H9 (cell line): Measurements from ENCODE around the gene ZNF362. TPM values are rescaled to one million over a fixed set of nuclear protein-coding genes. Genes with fewer than 3 reads are reported as not detected.

Experiments used
- DNase-seq: peaks from one replicate; pipeline ENCODE4 v3.0.0-alpha.2; 2017
- H2AFZ ChIP-seq: one replicate; pipeline ENCODE4 v1.6.1; 2013; ENCODE audit warnings: mild to moderate bottlenecking, low read length, control low read depth, moderate library complexity
- H2AK5ac ChIP-seq: 2 replicates; pipeline ENCODE4 v1.6.1; 2013; ENCODE audit warnings: low read length, control low read depth, mixed read lengths; ENCODE audit not compliant: insufficient read length
- H2BK120ac ChIP-seq: one replicate; pipeline ENCODE4 v1.6.1; 2013; ENCODE audit warnings: low read depth, mild to moderate bottlenecking, low read length, control low read depth, inconsistent platforms; ENCODE audit not compliant: poor library complexity, severe bottlenecking
- H2BK12ac ChIP-seq: 2 replicates; pipeline ENCODE4 v1.6.1; 2013; ENCODE audit warnings: low read length, control low read depth, mixed read lengths, low read depth; ENCODE audit not compliant: insufficient read length
- H2BK15ac ChIP-seq: 2 replicates; pipeline ENCODE4 v1.6.1; 2013; ENCODE audit warnings: low read depth, low read length, control low read depth
- H2BK20ac ChIP-seq: one replicate; pipeline ENCODE4 v1.6.1; 2013; ENCODE audit warnings: low read depth, mild to moderate bottlenecking, low read length, control low read depth, inconsistent platforms; ENCODE audit not compliant: poor library complexity, severe bottlenecking
- H2BK5ac ChIP-seq: 2 replicates; pipeline ENCODE4 v1.6.1; 2013; ENCODE audit warnings: low read length, control low read depth, mixed read lengths; ENCODE audit not compliant: insufficient read length
- H3K14ac ChIP-seq: 2 replicates; pipeline ENCODE4 v1.6.1; 2013; ENCODE audit warnings: low read length, control low read depth; ENCODE audit not compliant: insufficient read depth
- H3K18ac ChIP-seq: 2 replicates; pipeline ENCODE4 v1.6.1; 2013; ENCODE audit warnings: low read depth, mild to moderate bottlenecking, mixed read lengths, low read length, control low read depth; ENCODE audit not compliant: insufficient read length
- H3K23ac ChIP-seq: 2 replicates; pipeline ENCODE4 v1.6.1; 2013; ENCODE audit warnings: low read length, control low read depth, mixed read lengths, low read depth; ENCODE audit not compliant: insufficient read length
- H3K23me2 ChIP-seq: 2 replicates; pipeline ENCODE4 v1.6.1; 2013; ENCODE audit warnings: low read depth, mild to moderate bottlenecking, mixed read lengths, low read length, control low read depth; ENCODE audit not compliant: insufficient read length, poor library complexity, severe bottlenecking
- H3K27ac ChIP-seq: 2 replicates; pipeline ENCODE4 v1.5.1; 2013; ENCODE audit warnings: low read length, control low read depth, mixed read lengths, low read depth; ENCODE audit not compliant: insufficient read length
- H3K27me3 ChIP-seq: 2 replicates; pipeline ENCODE4 v1.6.1; 2013; ENCODE audit warnings: low read length, control low read depth, inconsistent platforms; ENCODE audit not compliant: insufficient read depth
- H3K4ac ChIP-seq: 2 replicates; pipeline ENCODE4 v1.6.1; 2013; ENCODE audit warnings: low read depth, mild to moderate bottlenecking, control low read depth, inconsistent platforms, low read length, moderate library complexity
- H3K4me1 ChIP-seq: 2 replicates; pipeline ENCODE4 v1.6.1; 2013; ENCODE audit warnings: low read length, control low read depth, inconsistent platforms; ENCODE audit not compliant: insufficient read depth
- H3K4me2 ChIP-seq: 2 replicates; pipeline ENCODE4 v1.6.1; 2013; ENCODE audit warnings: low read length, control low read depth, mixed read lengths; ENCODE audit not compliant: insufficient read length, insufficient read depth
- H3K56ac ChIP-seq: 2 replicates; pipeline ENCODE4 v1.6.1; 2013; ENCODE audit warnings: low read depth, mild to moderate bottlenecking, mixed read lengths, low read length, control low read depth; ENCODE audit not compliant: insufficient read length
- H3K79me1 ChIP-seq: 2 replicates; pipeline ENCODE4 v1.6.1; 2013; ENCODE audit warnings: low read depth, mild to moderate bottlenecking, moderate library complexity, low read length, control low read depth, inconsistent platforms; ENCODE audit not compliant: insufficient read depth, poor library complexity, severe bottlenecking
- H3K79me2 ChIP-seq: 2 replicates; pipeline ENCODE4 v1.6.1; 2013; ENCODE audit warnings: low read length, control low read depth, inconsistent platforms; ENCODE audit not compliant: insufficient read depth
- H3K9ac ChIP-seq: 2 replicates; pipeline ENCODE4 v1.6.1; 2013; ENCODE audit warnings: low read length, control low read depth, mixed read lengths; ENCODE audit not compliant: insufficient read length; ENCODE audit errors: extremely low read depth
- H3K9me3 ChIP-seq: one replicate; pipeline ENCODE4 v1.6.1; 2013; ENCODE audit warnings: low read depth, low read length, inconsistent platforms; ENCODE audit not compliant: control insufficient read depth
- H3T11ph ChIP-seq: one replicate; pipeline ENCODE4 v1.6.1; 2013; ENCODE audit warnings: mild to moderate bottlenecking, low read length, control low read depth, inconsistent platforms
- H4K20me1 ChIP-seq: one replicate; pipeline ENCODE4 v1.6.1; 2013; ENCODE audit not compliant: control insufficient read depth, insufficient read length, insufficient read depth
- H4K5ac ChIP-seq: 2 replicates; pipeline ENCODE4 v1.6.1; 2013; ENCODE audit warnings: low read depth, mild to moderate bottlenecking, mixed read lengths, low read length, control low read depth; ENCODE audit not compliant: insufficient read length
- H4K8ac ChIP-seq: replicated peaks from 2 replicates; pipeline ENCODE4 v1.6.1; 2013; ENCODE audit warnings: low read length, control low read depth, mixed read lengths, low read depth; ENCODE audit not compliant: insufficient read length
- H4K91ac ChIP-seq: 2 replicates; pipeline ENCODE4 v1.6.1; 2013; ENCODE audit warnings: low read depth, mild to moderate bottlenecking, moderate library complexity, mixed read lengths, low read length, control low read depth; ENCODE audit not compliant: insufficient read length
- H3K27ac Mint-ChIP-seq, 3 experiments: 2 replicates in 2 of 3; 3 replicates in 1 of 3; pipeline ENCODE4 v1.8.0; 2020 to 2021; ENCODE audit warnings: mixed read lengths in 3 of 3, mild to moderate bottlenecking in 1 of 3, moderate library complexity in 1 of 3
- H3K27me3 Mint-ChIP-seq: 2 replicates; pipeline ENCODE4 v1.8.0; 2021; ENCODE audit warnings: low read depth, mild to moderate bottlenecking, moderate library complexity, mixed read lengths
- H3K36me3 Mint-ChIP-seq, 3 experiments: 2 replicates in 2 of 3; 3 replicates in 1 of 3; pipeline ENCODE4 v1.8.0; 2020 to 2021; ENCODE audit warnings: low read depth in 3 of 3, mixed read lengths in 3 of 3; ENCODE audit not compliant: insufficient read depth in 1 of 3
- H3K4me1 Mint-ChIP-seq, 2 experiments: 2 replicates each; pipeline ENCODE4 v1.8.0; 2020; ENCODE audit warnings: mixed read lengths in 2 of 2
- H3K4me3 Mint-ChIP-seq, 2 experiments: 2 replicates in 1 of 2; 3 replicates in 1 of 2; pipeline ENCODE4 v1.8.0; 2020 to 2021; ENCODE audit warnings: mild to moderate bottlenecking in 2 of 2, mixed read lengths in 2 of 2, moderate library complexity in 1 of 2
- H3K9me3 Mint-ChIP-seq, 2 experiments: 2 replicates in 1 of 2; 3 replicates in 1 of 2; pipeline ENCODE4 v1.8.0; 2020; ENCODE audit warnings: mild to moderate bottlenecking in 2 of 2, mixed read lengths in 2 of 2, moderate library complexity in 1 of 2
- CTCF ChIP-seq: fragments of 200-600 bp; sonication (generic); conservative IDR thresholded peaks from 3 replicates; pipeline ENCODE4 v1.8.0; 2021; ENCODE audit warnings: antibody characterized with exemption, mild to moderate bottlenecking
- WGBS: extraction: QIAGEN DNeasy Blood & Tissue Kit; methylation state at CpG from one replicate; pipeline ENCODE4 v1.1.7; 2013; ENCODE audit warnings: missing lambda C conversion rate, low lambda C conversion rate, mixed read lengths; ENCODE audit not compliant: insufficient read length; ENCODE audit errors: extremely low coverage; 5-methylcytosine and 5-hydroxymethylcytosine counted together
- total RNA-seq: library from RNA; stranded (reverse); gene quantifications from 2 replicates; pipeline ENCODE4 v1.2.1, GENCODE V29; 2021

The ZNF362 gene
- total RNA-seq, 1 experiment from 2014 or later = 18.7 TPM

- H4K5ac ChIP-seq = no peak overlapping the region
- no peak overlapping the region for H3K18ac ChIP-seq
- no peak overlapping the region for H2BK12ac ChIP-seq
Measured at GRCh38 chr1:33281554-33282303, 25.4 kb downstream of the ZNF362 start.

More at GRCh38 chr1:33281554-33282303, 25.4 kb downstream of the ZNF362 start:
- no peaks in the 10 kb centered on the region for H3K27me3 Mint-ChIP-seq
- Histone ChIP-seq H3K14ac (no peak overlapping the region), H3K9me3 (no peaks in the 10 kb centered on the region), H3K23me2 (no peaks in the 10 kb centered on the region), H3K79me2 (no peaks in the 10 kb centered on the region), H3K9ac (no peak overlapping the region), H2BK5ac (no peak overlapping the region), H4K20me1 (no peaks in the 10 kb centered on the region), H2BK15ac (no peak overlapping the region), H3K4me1 (no peaks in the 10 kb centered on the region), H3K27ac (no peak overlapping the region), H3T11ph (no peak overlapping the region), H3K27me3 (no peaks in the 10 kb centered on the region), H3K79me1 (no peaks in the 10 kb centered on the region), H2AK5ac (no peak overlapping the region), H3K4ac (no peak overlapping the region), H3K56ac (no peak overlapping the region), H2BK120ac (no peak overlapping the region), H2AFZ (no peak overlapping the region), H3K23ac (no peak overlapping the region), H4K8ac (no peak overlapping the region), H2BK20ac (no peak overlapping the region), H4K91ac (no peak overlapping the region), H3K4me2 (no peak overlapping the region)
- peaks cover 13 to 53% (median 51%) of the 10 kb centered on the region in 3 experiments; a peak in 6 of 7 replicates for H3K36me3 Mint-ChIP-seq
- WGBS = no CpG with 5 or more reads among the region's 17 CpGs
- H3K4me1 Mint-ChIP-seq = peaks cover 0 to 2% of the 10 kb centered on the region in 2 experiments; a peak in 1 of 4 replicates
- DNase-seq = no peak
- H3K9me3 Mint-ChIP-seq = no peaks in the 10 kb centered on the region
- peak overlapping the region in 2 of 3 experiments; percentile 67 to 70; a peak in 3 of 7 replicates for H3K27ac Mint-ChIP-seq
- TF ChIP-seq CTCF = no peak
- H3K4me3 Mint-ChIP-seq = no peak overlapping the region
